GM06990 (cell line): ENCODE results near the gene EIF1AY.
"Not testable (repeated sequence)": the region's sequence is repeated elsewhere in the genome, so short reads cannot be mapped to it uniquely, and the experiment has no call there.

Source experiments
- DNase-seq: peaks from one replicate; pipeline ENCODE4 v3.0.0-alpha.2; 2011; ENCODE audit not compliant: insufficient read length; ENCODE audit errors: extremely low read depth
- H3K27me3 ChIP-seq: replicated peaks from 2 replicates; pipeline ENCODE4 v1.6.0; 2011; ENCODE audit warnings: low read length; ENCODE audit not compliant: control insufficient read depth, insufficient read depth
- H3K36me3 ChIP-seq: 2 replicates; pipeline ENCODE4 v1.5.1; 2011; ENCODE audit warnings: low read length; ENCODE audit not compliant: control insufficient read depth, insufficient read depth
- H3K4me3 ChIP-seq: replicated peaks from 2 replicates; pipeline ENCODE4 v1.5.1; 2011; ENCODE audit warnings: low read depth, mild to moderate bottlenecking, control low read depth, low read length
- CTCF ChIP-seq: IDR thresholded peaks from 2 replicates; pipeline ENCODE4 v1.5.1; 2011; ENCODE audit warnings: low read length, control low read depth, mild to moderate bottlenecking, inconsistent platforms; ENCODE audit not compliant: insufficient read depth, poor library complexity, severe bottlenecking

Gene EIF1AY

GRCh38 chrY:20549289-20549688 lies 26.3 kb upstream of the EIF1AY start:
- no peak for DNase-seq
- no peak overlapping the region for H3K4me3 ChIP-seq
- no peaks in the 10 kb centered on the region for H3K27me3 ChIP-seq
- no peak for TF ChIP-seq CTCF
- H3K36me3 ChIP-seq, result no peaks in the 10 kb centered on the region

GRCh38 chrY:20551840-20552239 lies 23.7 kb upstream of the EIF1AY start:
- DNase-seq, result no peak
- TF ChIP-seq CTCF, result no peak

GRCh38 chrY:20552764-20553323 lies 22.7 kb upstream of the EIF1AY start:
- H3K27me3 ChIP-seq, H3K36me3 ChIP-seq, DNase-seq, H3K4me3 ChIP-seq: not testable (repeated sequence)

More at GRCh38 chrY:20551840-20552239, 23.7 kb upstream of the EIF1AY start:
- H3K4me3 ChIP-seq, result no peak overlapping the region
- no peaks in the 10 kb centered on the region for H3K36me3 ChIP-seq
- H3K27me3 ChIP-seq, result no peaks in the 10 kb centered on the region

- H3K4me3 ChIP-seq, result no peak overlapping the region
- no peaks in the 10 kb centered on the region for H3K27me3 ChIP-seq
- no peak for TF ChIP-seq CTCF
- no peak for DNase-seq
- H3K36me3 ChIP-seq, result no peaks in the 10 kb centered on the region
These were observed 19.8 kb upstream of the EIF1AY start for GRCh38 chrY:20555820-20556219.

- Histone ChIP-seq H3K27me3 (no peaks in the 10 kb centered on the region), H3K36me3 (no peaks in the 10 kb centered on the region), H3K4me3 (no peak overlapping the region)
- no peak for DNase-seq
- TF ChIP-seq CTCF, result no peak
These were observed 16.9 kb upstream of the EIF1AY start for GRCh38 chrY:20558677-20559076.

GRCh38 chrY:20559873-20560512 lies 15.6 kb upstream of the EIF1AY start:
- Histone ChIP-seq H3K4me3 (no peak overlapping the region), H3K36me3 (no peaks in the 10 kb centered on the region), H3K27me3 (no peaks in the 10 kb centered on the region)
- no peak for TF ChIP-seq CTCF
- DNase-seq, result no peak
